Brain microvascular endothelial cell (primary cell): ENCODE results near the gene TNFRSF14.
A peak's percentile ranks its signal among the peaks of the same experiment; 100 is the strongest.

Source experiments
- DNase-seq: peaks from one replicate; pipeline ENCODE4 v3.0.0-alpha.2; 2020
- H3K27ac ChIP-seq: fragments of 250-450 bp; sonication (Bioruptor Pico); 2 replicates; pipeline ENCODE4 v1.5.1; 2020; ENCODE audit warnings: mild to moderate bottlenecking, moderate library complexity
- H3K27me3 ChIP-seq: fragments of 250-450 bp; sonication (Bioruptor Pico); replicated peaks from 2 replicates; pipeline ENCODE4 v1.5.1; 2020; ENCODE audit warnings: mild to moderate bottlenecking
- H3K36me3 ChIP-seq: fragments of 250-450 bp; sonication (Bioruptor Pico); replicated peaks from 2 replicates; pipeline ENCODE4 v1.5.1; 2020; ENCODE audit warnings: mild to moderate bottlenecking
- H3K4me3 ChIP-seq: 2 replicates; pipeline ENCODE4 v1.5.1; 2011; ENCODE audit warnings: low read depth, mild to moderate bottlenecking, control low read depth, low read length, moderate library complexity
- in situ Hi-C: cut with HindIII; loops from 2 replicates; pipeline ENCODE4 v1.10.0; 2017; ENCODE audit warnings: low sequenced_read_pairs, low pct_ligation_motif_present
- TF ChIP-seq, protein P1 (sequence below): IDR thresholded peaks from 2 replicates; pipeline ENCODE4 v1.5.1; 2011; ENCODE audit warnings: low read depth, mild to moderate bottlenecking, moderate library complexity, low read length, control low read depth, inconsistent platforms; ENCODE audit errors: missing control alignments

The TNFRSF14 gene

DNA sequence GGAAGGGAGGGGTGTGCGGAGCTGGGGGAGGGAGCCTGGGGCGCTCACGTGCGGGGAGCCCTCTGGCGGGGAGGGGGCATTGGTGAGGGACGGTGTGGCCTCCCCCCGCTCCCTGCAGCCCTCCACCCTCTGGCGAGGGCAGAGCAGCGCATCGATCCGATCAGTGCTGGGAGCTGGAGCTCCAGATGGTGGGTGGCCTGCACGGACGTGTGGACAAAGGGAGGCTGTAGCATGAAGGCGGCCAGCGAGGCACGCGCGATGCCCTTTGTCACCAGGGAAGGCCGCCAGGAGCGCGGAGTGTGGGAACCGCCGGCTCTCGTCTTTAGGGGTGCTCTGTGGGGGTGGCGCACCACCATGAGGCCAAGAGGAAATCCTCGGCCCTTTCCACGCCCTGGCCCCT, 20.7 kb upstream of the TNFRSF14 start:
- Histone ChIP-seq H3K36me3 (no peaks in the 10 kb centered on the region), H3K27ac (no peak overlapping the region), H3K27me3 (peaks cover 7% of the 10 kb centered on the region), H3K4me3 (no peak overlapping the region)
- TF ChIP-seq, protein P1, sequence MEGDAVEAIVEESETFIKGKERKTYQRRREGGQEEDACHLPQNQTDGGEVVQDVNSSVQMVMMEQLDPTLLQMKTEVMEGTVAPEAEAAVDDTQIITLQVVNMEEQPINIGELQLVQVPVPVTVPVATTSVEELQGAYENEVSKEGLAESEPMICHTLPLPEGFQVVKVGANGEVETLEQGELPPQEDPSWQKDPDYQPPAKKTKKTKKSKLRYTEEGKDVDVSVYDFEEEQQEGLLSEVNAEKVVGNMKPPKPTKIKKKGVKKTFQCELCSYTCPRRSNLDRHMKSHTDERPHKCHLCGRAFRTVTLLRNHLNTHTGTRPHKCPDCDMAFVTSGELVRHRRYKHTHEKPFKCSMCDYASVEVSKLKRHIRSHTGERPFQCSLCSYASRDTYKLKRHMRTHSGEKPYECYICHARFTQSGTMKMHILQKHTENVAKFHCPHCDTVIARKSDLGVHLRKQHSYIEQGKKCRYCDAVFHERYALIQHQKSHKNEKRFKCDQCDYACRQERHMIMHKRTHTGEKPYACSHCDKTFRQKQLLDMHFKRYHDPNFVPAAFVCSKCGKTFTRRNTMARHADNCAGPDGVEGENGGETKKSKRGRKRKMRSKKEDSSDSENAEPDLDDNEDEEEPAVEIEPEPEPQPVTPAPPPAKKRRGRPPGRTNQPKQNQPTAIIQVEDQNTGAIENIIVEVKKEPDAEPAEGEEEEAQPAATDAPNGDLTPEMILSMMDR: no peak
- no peak for DNase-seq
- in situ Hi-C loops: no loop called here

DNA sequence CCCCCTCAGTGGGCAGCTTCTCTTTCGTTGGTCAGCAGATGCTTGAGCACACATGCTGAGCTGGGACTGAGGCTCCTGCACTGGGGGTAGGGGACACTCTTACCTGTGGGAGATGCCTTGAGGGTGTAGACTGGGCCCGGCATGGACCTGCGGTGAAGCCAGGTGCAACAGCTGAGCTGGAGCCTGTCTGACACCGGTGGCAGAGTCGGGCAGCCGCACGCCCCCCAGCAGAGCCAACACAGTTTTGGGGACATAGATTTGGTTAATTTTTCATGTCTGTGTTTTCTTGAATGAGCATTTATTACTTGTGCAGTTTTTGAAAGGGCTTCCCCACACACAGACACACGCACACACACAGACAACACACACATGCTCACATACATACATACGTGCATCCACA, 20.2 kb upstream of the TNFRSF14 start:
- in situ Hi-C loops: no loop called here
- H3K27ac ChIP-seq: no peak overlapping the region
- DNase-seq: no peak
- peaks cover 2% of the 10 kb centered on the region for H3K27me3 ChIP-seq
- TF ChIP-seq, protein P1: no peak
- no peak overlapping the region for H3K4me3 ChIP-seq
- H3K36me3 ChIP-seq: no peaks in the 10 kb centered on the region

DNA sequence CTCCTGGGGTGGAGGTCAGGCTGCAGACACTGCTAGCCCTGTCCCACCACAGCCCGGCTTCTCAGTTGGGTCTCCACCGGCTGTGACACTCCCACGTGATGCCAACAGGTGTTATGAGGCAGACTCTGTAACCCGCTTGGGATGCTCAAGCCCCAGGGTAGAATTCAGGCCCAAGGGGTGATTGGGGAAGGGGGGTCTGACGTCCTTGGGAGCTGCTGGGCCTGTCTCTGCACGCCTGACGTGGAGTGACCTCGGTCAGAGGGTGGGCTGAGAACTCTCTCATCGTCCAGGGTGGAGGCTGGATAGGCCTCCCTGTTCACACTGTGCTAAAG, 18.4 kb upstream of the TNFRSF14 start:
- in situ Hi-C loops: no loop called here
- DNase-seq: no peak
- H3K27me3 ChIP-seq: no peaks in the 10 kb centered on the region
- H3K4me3 ChIP-seq: no peak overlapping the region
- H3K27ac ChIP-seq: no peak overlapping the region
- H3K36me3 ChIP-seq: no peaks in the 10 kb centered on the region
- TF ChIP-seq, protein P1: no peak

DNA sequence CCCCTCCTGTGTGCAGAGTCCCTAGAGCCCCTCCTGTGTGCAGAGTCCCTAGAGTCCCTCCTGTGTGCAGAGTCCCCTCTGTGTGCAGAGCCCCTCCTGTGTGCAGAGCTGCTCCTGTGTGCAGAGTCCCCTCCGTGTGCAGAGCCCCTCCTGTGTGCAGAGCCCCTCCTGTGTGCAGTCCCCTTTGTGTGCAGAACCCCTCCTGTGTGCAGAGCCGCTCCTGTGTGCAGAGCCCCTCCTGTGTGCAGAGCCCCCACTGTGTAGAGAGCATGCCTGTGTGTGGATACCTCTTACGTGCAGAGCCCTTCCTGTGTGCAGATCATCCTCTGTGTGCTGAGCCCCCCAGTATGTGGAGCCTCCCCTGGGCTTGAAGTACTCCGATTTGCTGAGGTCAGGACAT, 17.8 kb upstream of the TNFRSF14 start:
- no peak for DNase-seq
- Histone ChIP-seq H3K4me3 (no peak overlapping the region), H3K36me3 (no peaks in the 10 kb centered on the region), H3K27ac (no peak overlapping the region), H3K27me3 (no peaks in the 10 kb centered on the region)
- TF ChIP-seq, protein P1: no peak
- in situ Hi-C loops: no loop called here

DNA sequence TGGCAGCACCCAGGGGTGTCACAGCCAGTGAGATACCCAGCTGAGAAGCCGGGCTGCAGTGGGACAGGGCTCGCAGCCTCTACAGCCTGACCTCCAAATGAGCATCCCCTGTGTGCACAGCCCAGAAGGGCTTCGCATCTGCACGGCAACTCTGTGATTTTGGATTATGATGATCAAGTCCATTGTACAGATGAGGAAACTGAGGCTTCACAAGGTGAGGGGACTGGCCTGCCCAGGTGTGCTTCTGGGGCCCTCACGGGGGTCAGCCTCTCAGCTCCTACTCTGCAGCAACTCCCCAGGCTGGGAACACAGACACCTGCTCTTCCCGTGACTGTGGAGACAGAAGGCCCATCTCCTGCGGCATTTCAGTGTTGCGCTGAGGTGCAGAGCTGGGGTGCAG, 17.3 kb upstream of the TNFRSF14 start:
- no peaks in the 10 kb centered on the region for H3K27me3 ChIP-seq
- no peak overlapping the region for H3K27ac ChIP-seq
- TF ChIP-seq, protein P1: no peak
- H3K4me3 ChIP-seq: no peak overlapping the region
- in situ Hi-C loops: no loop called here
- DNase-seq: no peak
- no peaks in the 10 kb centered on the region for H3K36me3 ChIP-seq

DNA sequence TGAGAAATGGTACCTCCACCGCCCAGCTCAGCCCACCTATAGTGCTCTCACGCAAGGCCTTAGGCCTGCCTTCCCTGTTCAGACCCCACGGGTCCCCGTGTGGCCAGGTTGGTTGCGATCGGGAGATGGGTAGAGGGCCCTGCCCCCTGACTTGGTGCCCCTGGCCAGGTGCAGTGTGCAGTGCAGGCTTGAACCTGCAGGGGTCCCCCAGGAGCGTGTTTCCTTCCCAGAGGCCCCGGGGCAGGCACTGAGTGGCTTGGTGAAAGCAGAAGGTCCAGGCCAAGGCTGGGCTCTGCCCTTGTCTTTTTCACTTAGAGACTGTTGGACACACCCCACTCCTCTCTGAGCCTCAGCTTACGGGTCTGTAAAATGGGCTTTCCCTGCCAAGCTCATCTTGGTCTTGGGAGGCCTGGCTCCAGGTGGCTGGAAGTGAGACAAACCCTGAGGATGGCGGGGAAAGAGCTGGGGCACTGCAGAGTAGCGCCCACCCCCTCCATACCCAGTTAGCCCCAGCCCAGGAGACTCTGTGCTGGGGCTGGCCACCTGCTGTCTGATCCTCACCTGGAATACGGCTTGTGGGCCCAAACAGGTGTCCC, 16.8 kb upstream of the TNFRSF14 start:
- no peaks in the 10 kb centered on the region for H3K36me3 ChIP-seq
- TF ChIP-seq, protein P1: peak; percentile 54
- in situ Hi-C loops: no loop called here
- no peak for DNase-seq
- H3K4me3 ChIP-seq: no peak overlapping the region
- H3K27ac ChIP-seq: no peak overlapping the region
- no peaks in the 10 kb centered on the region for H3K27me3 ChIP-seq
